Activated CD4-positive, alpha-beta T cell treated with anti-CD3 and anti-CD28 coated beads, Interleukin-2, amount 50 U/mL, for 1 hour (primary cell): Measurements from ENCODE around the gene UBE2O.

Experiments
- DNase-seq: peaks from one replicate; pipeline ENCODE4 v3.0.0-alpha.2; 2020

The UBE2O gene

DNA sequence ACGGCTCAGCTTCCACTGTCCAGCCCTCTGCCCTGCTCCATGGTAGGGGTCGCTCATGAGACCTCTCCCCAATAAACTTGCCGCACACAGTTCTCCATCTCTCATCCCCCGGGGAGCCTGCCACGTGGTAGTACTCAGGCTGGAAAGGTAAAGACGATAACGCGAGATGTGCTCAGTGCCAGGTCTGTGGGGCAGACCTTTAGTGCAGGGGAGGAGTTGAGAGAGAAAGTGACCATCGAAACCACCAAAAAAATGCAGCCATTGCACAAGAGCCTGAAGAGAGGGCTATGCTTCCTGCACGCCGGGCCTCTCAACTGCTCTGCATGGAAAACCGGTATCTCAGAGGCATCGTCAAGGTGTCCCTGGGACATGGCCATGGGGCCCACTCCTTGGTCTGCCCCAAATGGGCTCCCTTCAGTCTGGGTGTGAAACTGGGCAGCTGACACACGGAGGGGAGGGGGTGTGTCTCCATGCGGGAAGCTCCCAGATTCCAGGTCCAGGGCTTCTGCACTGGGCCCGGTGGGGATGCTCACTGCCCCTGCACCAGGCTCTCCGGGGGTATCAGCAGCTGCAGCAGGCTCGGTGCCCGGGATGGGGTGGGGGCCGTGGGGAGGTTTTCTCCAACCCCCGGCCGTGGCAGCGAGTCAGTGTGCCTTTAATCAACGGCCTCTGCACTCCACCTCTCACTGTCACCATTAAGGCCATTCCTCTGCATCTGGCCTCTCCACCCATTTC lies 9.8 kb upstream of the UBE2O start:
- no peak for DNase-seq

GRCh38 chr17:76461765-76462555 lies 9.0 kb upstream of the UBE2O start:
- DNase-seq: no peak

- no peak for DNase-seq
Observed at GRCh38 chr17:76459674-76460073, 6.7 kb upstream of the UBE2O start.

DNA sequence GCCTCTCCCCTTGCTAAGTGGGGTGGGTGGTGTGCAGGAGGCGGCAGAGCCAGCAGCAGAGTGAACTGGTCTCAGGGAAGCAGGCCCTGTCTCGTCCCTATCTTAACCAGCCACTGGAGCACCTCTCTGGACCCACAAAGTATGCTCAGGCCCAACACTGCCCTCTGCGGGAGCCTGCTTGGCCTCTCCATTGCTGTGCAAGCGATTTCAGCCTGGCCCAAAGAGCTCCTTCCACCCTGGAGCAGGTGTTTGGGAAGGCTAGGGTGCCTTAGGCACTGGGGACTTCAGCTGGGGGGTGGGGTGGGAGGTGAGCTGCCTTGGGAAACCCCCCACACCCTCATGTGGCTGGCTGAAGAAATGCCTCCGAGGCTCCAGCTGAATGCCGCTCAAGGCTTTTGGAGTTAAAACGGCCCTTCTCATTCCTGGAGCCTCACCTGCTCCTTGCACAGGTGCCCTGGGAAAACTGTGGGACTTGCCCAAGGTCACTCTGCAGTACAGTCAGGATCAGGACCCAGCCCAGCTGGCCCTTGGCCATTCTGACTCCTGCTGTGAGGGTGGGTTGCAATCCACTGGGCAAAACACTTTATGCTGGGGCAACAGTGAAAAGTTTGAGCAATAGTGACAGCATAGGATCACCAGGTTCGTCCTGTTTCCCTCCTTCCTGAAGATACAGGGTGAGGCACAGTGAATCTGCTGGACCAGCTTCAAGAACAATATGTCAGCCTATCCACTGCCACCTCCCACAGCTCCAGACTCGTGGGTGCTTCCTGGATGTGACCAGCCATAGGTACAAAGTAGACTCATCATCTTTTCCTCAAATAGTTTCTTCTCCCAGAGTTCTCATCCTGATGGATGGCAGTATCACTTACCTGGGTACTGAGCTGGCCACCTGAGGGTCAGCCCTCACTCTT lies 5.9 kb upstream of the UBE2O start:
- no peak for DNase-seq

- DNase-seq: no peak
Observed at GRCh38 chr17:76453431-76453743, 435 bp upstream of the UBE2O start.

- DNase-seq: peak; percentile 8
Observed at GRCh38 chr17:76452127-76452659, 759 bp downstream of the UBE2O start.

DNA sequence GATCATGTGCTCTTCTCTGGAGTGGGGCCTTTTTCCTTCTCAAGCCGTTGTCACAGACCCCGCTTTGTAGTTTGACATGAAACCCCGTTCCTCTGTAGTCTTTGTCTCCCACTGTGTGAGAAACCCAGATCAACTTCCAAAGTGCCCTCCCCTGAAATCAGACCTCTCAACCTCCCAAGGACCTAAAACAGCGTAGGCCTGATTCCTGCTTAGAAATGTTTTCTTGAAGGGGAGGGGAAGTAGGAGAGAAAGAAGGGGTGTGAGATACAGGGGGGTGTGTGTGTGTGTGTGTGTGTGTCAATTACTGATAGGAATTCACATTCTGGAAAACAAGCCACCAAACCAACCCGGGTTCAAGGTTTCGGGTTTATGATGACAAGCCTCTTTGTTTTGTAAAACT lies 1.4 kb downstream of the UBE2O start:
- no peak for DNase-seq

- no peak for DNase-seq
Observed at GRCh38 chr17:76449126-76449525, 3.8 kb downstream of the UBE2O start.

- DNase-seq: no peak
Observed at GRCh38 chr17:76447931-76448652, 4.9 kb downstream of the UBE2O start.

DNA sequence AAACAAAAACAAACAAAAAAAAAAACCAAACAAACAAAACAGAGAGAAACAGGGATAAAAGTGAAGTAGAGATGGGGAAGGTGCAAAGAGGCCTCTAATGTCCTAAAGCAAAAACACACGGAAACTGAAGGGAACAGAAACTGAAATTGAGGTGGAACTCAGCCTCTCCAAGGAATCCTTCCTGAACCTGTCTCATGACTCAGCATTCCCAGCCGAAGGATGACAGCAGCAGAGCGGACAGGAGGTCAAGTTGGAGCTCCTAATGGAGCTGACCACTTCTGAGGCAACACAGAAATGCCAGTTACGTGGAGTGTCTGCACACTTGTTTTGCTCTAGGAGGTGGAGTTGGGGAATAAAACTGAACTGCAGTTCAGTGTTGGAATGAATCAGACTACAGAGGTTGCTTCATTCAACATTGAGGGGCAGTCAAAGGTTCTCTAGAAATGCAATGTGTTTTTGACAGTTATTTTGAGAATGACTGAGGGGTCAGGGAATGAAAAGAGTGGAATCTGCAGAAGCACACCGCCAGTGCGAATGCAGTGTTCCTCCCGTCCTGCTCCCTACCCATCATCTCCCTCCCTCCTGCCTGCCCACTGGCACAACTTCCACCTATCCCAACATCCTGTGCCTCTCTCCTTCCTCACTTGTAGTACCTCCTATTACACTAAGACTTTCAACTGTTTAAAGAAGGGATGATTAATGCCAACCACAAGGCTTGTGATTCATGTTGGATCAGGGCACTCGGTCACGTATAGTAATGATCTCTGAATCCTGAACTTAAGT lies 6.3 kb downstream of the UBE2O start:
- DNase-seq: no peak

GRCh38 chr17:76445697-76446448 lies 7.1 kb downstream of the UBE2O start:
- no peak for DNase-seq

DNA sequence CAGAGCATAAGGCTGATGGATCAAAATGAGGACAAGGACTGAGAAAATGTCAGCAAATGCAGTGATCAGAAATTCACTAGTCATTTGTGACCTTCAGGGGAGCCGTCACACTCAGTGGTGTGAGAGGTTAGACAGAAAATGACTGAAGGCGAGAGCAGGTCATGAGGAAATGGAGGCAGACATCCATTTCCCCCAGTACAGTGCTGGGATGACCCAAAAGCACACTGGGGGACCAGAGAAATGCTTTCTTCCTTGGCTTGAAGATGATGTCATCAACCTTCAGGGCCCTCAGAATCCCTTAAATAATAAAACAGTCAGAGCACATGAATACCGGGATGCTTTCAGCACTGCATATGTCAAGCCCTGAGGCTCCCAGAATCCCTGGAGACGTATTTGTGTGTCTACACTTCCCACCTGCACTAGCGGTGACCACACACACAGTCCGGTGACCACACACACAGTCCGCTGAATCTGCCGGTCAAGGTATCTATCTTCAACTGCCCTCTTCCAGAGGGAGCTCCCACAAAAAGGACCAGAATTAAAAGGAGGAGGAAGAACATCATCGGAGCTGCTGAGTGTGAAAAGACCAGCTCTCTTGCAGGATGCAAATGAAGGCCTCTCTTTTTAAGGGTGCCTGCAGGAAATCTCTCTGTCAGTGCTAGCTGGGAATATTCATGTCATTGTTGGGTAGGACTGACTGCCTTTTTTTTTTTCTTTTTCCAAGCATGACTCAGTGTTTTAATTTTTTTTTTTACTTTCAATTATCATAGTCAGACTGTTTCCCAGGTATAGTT lies 8.2 kb downstream of the UBE2O start:
- DNase-seq: no peak

DNA sequence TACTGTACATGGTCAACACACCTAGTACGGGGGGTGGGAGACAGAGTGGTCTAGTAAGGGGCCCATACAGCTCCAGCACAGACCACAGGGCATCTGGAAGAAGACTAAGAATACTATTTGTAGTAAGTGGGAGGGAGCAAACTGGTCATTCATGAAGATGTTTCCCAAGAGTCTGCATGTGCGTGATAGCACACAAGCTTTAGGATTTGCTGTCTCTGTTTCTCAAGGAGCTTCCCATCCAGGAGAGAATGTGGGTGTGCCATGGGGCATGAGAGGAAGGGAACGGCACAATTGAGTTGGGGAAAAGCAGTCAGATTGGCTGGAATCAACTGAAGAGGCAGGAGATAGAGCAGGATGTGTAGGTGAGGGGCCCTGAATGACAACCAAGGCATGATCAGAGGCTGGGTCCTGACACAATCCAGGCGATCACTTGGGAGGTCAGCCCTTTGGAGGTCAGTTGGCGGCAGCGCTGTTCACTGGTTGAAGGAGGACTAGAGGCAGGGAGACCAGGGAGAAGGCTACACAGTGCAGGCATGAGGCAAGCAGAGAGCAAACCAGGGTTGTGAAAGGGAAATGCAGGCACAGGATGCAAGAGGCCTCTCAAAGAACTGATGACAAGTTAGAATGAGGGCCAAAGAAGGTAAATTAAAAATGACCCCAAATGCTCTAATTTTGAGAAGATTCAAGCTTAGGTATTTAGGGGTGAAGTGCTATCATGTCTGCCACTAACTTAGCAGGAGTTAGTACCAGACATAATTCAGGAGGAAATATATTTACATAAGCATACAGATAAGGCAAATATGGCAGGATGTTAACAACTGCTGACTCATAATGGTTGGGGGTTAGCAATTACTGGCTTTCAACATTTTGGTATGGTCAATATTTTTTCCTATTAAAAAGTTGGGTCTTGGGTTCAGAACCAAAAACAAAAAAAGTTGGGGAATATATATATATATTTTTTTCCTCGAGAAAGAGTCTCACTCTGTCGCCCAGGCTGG lies 10.3 kb downstream of the UBE2O start:
- no peak for DNase-seq

DNA sequence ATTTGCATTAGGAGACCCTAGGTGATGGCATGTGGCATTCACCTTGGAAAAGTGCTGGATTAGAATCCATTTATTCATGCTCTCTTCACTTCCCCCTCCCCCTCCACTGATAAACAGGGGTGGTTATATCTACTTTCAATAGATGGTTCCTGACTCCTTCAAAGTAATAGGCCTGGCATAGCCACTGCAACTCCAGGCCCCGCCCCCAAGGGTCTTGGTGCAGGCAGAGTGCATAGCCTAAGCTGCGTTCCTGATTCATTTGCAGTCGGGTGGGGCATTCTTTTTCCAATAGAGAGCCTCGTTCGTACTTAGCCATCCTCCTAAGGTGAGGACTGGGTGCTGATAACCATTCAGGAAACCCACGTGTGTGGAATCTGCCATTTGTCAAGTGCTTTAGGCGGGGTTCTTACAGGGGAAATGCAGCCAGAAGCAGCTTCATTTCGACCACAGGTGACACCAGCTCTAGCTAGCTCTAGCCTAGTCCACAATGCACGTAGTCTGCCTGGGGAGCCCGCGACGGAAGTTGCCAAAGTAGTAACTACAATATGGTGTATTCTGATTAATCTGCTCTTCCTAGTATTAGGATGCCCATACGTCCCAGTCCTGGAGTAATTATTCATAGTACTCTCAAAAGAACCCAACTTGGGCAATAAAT lies 11.1 kb downstream of the UBE2O start:
- DNase-seq: no peak

DNA sequence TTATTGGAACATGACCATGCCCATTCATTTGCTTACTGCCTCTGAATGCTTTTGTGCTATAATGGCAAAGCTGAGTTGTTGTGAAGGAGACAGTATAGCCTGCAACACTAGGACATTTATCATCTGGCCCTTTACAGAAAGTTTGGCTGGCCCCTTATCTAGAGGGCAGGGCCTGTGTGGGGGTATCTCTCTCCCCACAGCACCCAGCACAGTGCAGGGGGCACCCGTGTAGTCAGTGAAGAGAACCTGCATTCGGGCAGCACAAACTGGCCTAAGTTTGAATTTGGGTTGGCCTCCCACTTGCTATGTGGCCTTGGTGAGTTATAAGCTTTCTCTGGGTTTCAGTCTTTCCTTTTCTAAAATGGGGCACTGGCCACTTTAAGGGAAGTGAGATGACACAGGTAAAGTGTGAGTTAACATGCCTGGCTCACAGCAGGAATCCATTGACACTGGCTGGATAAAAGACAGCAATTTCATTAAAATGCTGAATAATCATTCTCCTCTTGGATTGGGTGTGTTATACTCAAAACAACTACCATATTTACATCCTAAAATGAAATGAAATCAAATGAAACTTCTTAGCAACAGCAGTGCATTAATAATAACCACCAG lies 12.1 kb downstream of the UBE2O start:
- no peak for DNase-seq

DNA sequence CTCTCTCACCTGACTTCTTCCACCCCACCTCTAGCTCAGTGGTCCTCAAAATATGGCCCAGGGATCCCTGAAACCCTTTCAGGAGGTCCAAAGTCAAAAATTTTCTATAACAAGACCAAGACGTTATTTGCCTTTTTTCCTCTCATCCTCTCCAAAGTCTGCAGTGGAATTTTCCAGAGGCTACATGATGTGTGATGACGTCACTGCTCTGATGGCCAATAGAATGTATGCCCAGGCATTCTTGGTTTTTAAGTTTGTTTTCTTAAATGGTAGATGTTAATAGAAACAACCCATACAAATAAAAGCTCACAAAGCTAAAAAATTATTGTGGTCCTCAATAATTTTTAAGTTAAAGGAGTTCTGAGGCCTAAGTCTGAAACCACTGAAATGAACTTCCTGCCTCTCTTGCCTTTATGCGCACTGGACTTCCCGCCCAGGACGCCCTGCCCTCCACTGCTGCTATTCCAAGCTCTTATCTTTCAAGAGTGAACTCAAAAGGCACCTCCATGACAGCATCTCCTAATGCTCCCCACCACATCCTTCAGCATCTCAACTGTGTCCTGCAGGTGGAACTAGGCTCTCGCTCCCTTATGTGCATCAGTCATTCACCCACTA lies 13.5 kb downstream of the UBE2O start:
- DNase-seq: no peak

GRCh38 chr17:76438906-76439305 lies 14.0 kb downstream of the UBE2O start:
- no peak for DNase-seq
